Measurements from ENCODE around the gene ZBTB17. TPM values are rescaled to one million over a fixed set of nuclear protein-coding genes. Genes with fewer than 3 reads are reported as not detected.

ZBTB17 gene
- total RNA-seq, 1 experiment from 2014 or later: 44.2 TPM

DNA sequence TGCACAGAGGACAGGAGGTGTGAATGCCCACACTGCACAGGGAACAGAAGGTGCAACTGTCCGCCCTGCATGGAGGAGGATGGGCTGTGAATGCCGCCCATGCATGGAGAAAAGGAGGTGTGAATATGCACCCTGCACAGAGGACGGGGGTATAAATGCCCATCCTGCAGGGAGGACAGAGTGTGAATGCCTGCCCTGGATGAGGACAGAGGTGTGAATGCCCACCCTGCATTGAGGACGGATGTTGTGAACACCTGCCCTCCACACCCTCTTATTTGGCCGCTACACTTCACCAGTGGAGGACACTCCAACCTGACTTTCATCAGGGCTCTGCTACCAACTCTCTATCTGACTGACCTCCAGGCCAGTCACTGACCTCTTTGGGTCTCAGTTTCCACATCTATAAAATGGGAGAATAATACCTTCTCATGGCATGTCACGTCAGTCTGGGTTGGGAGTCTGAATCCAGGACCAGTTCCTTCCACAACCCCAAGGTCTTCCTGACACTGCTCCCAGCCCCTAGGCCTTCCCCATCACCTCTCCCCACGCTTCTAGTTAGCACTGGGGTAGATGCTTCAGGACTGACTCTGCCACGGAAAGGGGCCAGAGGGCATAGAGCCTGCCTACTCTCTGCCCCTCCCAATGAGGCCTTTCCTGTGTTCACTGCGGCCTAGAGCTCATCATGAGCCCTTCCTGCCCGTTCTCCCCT is 28.4 kb downstream of the ZBTB17 start:
- intact Hi-C loops (cut with micrococcal nuclease): no loop called here
- POLR2A ChIA-PET (ENCODE audit: unreplicated experiment): no interaction called here
- no peak overlapping the region for H3K9ac ChIP-seq (ENCODE audit: low read length)
- H3F3A ChIP-seq (ENCODE audit: low read length, unreplicated experiment): no peaks in the 10 kb centered on the region
- H3K79me2 ChIP-seq (ENCODE audit: low read length): peaks cover 38% of the 10 kb centered on the region
- no peak for DNase-seq
- peaks cover 17% of the 10 kb centered on the region for H3K4me1 ChIP-seq (ENCODE audit: insufficient read depth, low read length)
- H2AFZ ChIP-seq (ENCODE audit: low read length): no peak overlapping the region
- H3K4me2 ChIP-seq (ENCODE audit: low read length): no peak overlapping the region
- no peak overlapping the region for H3K4me3 ChIP-seq (ENCODE audit: low read length)
- H3K27ac ChIP-seq (ENCODE audit: low read length): no peak overlapping the region
- H3K27me3 ChIP-seq (ENCODE audit: low read length): no peaks in the 10 kb centered on the region
- no peaks in the 10 kb centered on the region for H3K9me2 ChIP-seq (replicated peaks; ENCODE audit: low read length)
- H4K20me1 ChIP-seq (ENCODE audit: low read length): no peaks in the 10 kb centered on the region
- no peaks in the 10 kb centered on the region for H3K9me3 ChIP-seq (ENCODE audit: low read length)
- no peak for ATAC-seq
- no TSS peak for BruUV-seq (replicated peaks)
- CTCF ChIA-PET: no interaction called here
- TF ChIP-seq, protein P1, sequence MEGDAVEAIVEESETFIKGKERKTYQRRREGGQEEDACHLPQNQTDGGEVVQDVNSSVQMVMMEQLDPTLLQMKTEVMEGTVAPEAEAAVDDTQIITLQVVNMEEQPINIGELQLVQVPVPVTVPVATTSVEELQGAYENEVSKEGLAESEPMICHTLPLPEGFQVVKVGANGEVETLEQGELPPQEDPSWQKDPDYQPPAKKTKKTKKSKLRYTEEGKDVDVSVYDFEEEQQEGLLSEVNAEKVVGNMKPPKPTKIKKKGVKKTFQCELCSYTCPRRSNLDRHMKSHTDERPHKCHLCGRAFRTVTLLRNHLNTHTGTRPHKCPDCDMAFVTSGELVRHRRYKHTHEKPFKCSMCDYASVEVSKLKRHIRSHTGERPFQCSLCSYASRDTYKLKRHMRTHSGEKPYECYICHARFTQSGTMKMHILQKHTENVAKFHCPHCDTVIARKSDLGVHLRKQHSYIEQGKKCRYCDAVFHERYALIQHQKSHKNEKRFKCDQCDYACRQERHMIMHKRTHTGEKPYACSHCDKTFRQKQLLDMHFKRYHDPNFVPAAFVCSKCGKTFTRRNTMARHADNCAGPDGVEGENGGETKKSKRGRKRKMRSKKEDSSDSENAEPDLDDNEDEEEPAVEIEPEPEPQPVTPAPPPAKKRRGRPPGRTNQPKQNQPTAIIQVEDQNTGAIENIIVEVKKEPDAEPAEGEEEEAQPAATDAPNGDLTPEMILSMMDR (conservative IDR thresholded peaks at IDR 0.05; ENCODE audit: low read depth, low read length): no peak
- TF ChIP-seq EZH2phosphoT487 (IDR thresholded peaks at IDR 0.05; ENCODE audit: borderline replicate concordance, low read length) (no peak), EZH2 (IDR thresholded peaks at IDR 0.05; ENCODE audit: low read length, unreplicated experiment) (no peak)
- H3K36me3 ChIP-seq (ENCODE audit: low read depth, low read length): peaks cover 15% of the 10 kb centered on the region; the same call in 1 of the 2 replicates

DNA sequence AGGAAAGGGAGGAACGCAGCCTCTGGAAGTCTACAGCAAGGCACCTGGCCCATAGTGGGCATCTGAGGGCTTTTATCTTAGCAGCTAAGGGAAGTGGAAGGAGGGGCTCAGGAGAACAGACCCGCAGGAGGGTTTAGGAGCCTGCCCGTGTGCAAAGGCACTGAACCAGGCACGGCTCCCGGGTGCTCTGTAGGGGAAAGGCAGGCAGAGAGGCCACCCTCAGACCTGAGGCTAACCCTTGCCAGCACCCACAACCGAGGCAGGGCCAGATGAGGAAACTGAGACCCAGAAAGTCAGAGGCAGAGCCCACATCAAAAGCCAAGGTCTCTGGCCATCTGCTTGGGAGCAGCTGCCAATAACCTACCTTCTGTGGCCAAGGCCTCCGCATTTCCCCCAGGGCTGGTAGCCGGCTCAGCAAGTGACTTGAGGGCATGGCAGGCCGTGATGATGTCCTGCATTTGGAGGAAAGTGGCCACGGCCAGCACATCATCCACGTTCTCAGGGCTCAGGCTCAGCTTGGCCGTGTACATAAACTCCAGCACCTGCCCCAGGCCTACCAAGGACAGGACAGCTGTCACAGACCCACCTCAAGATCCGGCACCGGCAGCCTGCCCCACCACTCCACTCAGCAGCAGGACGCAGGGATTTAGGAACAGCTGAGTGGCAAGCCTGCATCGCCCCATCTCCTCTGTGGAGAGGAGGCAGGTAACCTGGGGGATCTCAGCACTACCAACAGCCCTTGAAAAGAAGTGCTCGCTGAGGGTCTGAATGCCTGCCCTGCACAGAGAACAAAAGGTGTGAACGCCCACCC is 29.1 kb downstream of the ZBTB17 start:
- peaks cover 22% of the 10 kb centered on the region; the same call in 1 of the 2 replicates for H3K36me3 ChIP-seq (ENCODE audit: low read depth, low read length)
- CTCF ChIA-PET: no interaction called here
- no peak overlapping the region for H3K4me3 ChIP-seq (ENCODE audit: low read length)
- H3K27ac ChIP-seq (ENCODE audit: low read length): no peak overlapping the region
- no TSS peak for BruUV-seq (replicated peaks)
- no peak for ATAC-seq
- DNase-seq: no peak
- no peaks in the 10 kb centered on the region for H3F3A ChIP-seq (ENCODE audit: low read length, unreplicated experiment)
- H3K4me2 ChIP-seq (ENCODE audit: low read length): no peak overlapping the region
- no peak overlapping the region for H2AFZ ChIP-seq (ENCODE audit: low read length)
- H3K27me3 ChIP-seq (ENCODE audit: low read length): no peaks in the 10 kb centered on the region
- intact Hi-C loops (cut with micrococcal nuclease): no loop called here
- TF ChIP-seq EZH2 (IDR thresholded peaks at IDR 0.05; ENCODE audit: low read length, unreplicated experiment): no peak
- TF ChIP-seq EZH2phosphoT487 (IDR thresholded peaks at IDR 0.05; ENCODE audit: borderline replicate concordance, low read length): no peak
- TF ChIP-seq, protein P1 (conservative IDR thresholded peaks at IDR 0.05; ENCODE audit: low read depth, low read length): no peak
- H3K9me2 ChIP-seq (replicated peaks; ENCODE audit: low read length): no peaks in the 10 kb centered on the region
- POLR2A ChIA-PET (ENCODE audit: unreplicated experiment): no interaction called here
- no peak overlapping the region for H3K9ac ChIP-seq (ENCODE audit: low read length)
- H3K79me2 ChIP-seq (ENCODE audit: low read length): peaks cover 31% of the 10 kb centered on the region
- H3K9me3 ChIP-seq (ENCODE audit: low read length): no peaks in the 10 kb centered on the region
- H4K20me1 ChIP-seq (ENCODE audit: low read length): no peaks in the 10 kb centered on the region
- H3K4me1 ChIP-seq (ENCODE audit: insufficient read depth, low read length): peaks cover 9% of the 10 kb centered on the region; the same call in 1 of the 2 replicates

Measured in PC-3 (cell line).